ENCODE data around the gene FRMD4A. TPM values are rescaled to one million over a fixed set of nuclear protein-coding genes. Genes with fewer than 3 reads are reported as not detected.

The FRMD4A gene
- total RNA-seq, 2 donors from 2014 or later, result 8.6 to 10.2 TPM

- Histone ChIP-seq H3K4me1 (no peaks in the 10 kb centered on the region), H3K27me3 (no peaks in the 10 kb centered on the region), H3K27ac (no peak overlapping the region), H3K4me3 (no peak overlapping the region), H3K9ac (ENCODE audit: low read depth in 2 of 2, low read length in 2 of 2) (no peak overlapping the region), H3K9me3 (no peaks in the 10 kb centered on the region), H3K36me3 (no peaks in the 10 kb centered on the region)
- DNase-seq, result no peak
- intact Hi-C loops (cut with DNase I), result no loop called here
- no peak for TF ChIP-seq CTCF (IDR thresholded peaks at IDR 0.05)
Observed at GRCh38 chr10:14262836-14263425, 67.8 kb downstream of the FRMD4A start.

GRCh38 chr10:14261336-14261735 is 69.4 kb downstream of the FRMD4A start:
- no peak overlapping the region for H3K27ac ChIP-seq
- no peaks in the 10 kb centered on the region for H3K36me3 ChIP-seq
- H3K9me3 ChIP-seq, result no peaks in the 10 kb centered on the region
- intact Hi-C loops (cut with DNase I), result no loop called here
- no peak for TF ChIP-seq CTCF (IDR thresholded peaks at IDR 0.05)
- no peaks in the 10 kb centered on the region for H3K4me1 ChIP-seq
- H3K4me3 ChIP-seq, result no peak overlapping the region
- no peak overlapping the region for H3K9ac ChIP-seq (ENCODE audit: low read depth in 2 of 2, low read length in 2 of 2)
- no peaks in the 10 kb centered on the region for H3K27me3 ChIP-seq
- DNase-seq, result no peak

GRCh38 chr10:14259696-14260566 is 70.8 kb downstream of the FRMD4A start:
- H3K9me3 ChIP-seq, result no peaks in the 10 kb centered on the region
- no peaks in the 10 kb centered on the region for H3K27me3 ChIP-seq
- H3K9ac ChIP-seq (ENCODE audit: low read depth in 2 of 2, low read length in 2 of 2), result no peak overlapping the region
- H3K36me3 ChIP-seq, result no peaks in the 10 kb centered on the region
- no peak overlapping the region for H3K4me3 ChIP-seq
- no peak for DNase-seq
- no peak overlapping the region for H3K27ac ChIP-seq
- intact Hi-C loops (cut with DNase I), result no loop called here
- TF ChIP-seq CTCF (IDR thresholded peaks at IDR 0.05), result no peak
- no peaks in the 10 kb centered on the region for H3K4me1 ChIP-seq

- no peak for DNase-seq
- no peaks in the 10 kb centered on the region for H3K27me3 ChIP-seq
- no peaks in the 10 kb centered on the region for H3K9me3 ChIP-seq
- TF ChIP-seq CTCF (IDR thresholded peaks at IDR 0.05), result no peak
- H3K9ac ChIP-seq (ENCODE audit: low read depth in 2 of 2, low read length in 2 of 2), result no peak overlapping the region
- H3K4me3 ChIP-seq, result no peak overlapping the region
- H3K27ac ChIP-seq, result no peak overlapping the region
- H3K4me1 ChIP-seq, result no peaks in the 10 kb centered on the region
- no peaks in the 10 kb centered on the region for H3K36me3 ChIP-seq
- intact Hi-C loops (cut with DNase I), result no loop called here
Observed at GRCh38 chr10:14254368-14254767, 76.4 kb downstream of the FRMD4A start.

- Histone ChIP-seq H3K9me3 (no peaks in the 10 kb centered on the region), H3K27me3 (no peaks in the 10 kb centered on the region), H3K4me3 (no peak overlapping the region), H3K36me3 (no peaks in the 10 kb centered on the region), H3K9ac (ENCODE audit: low read depth in 2 of 2, low read length in 2 of 2) (no peak overlapping the region), H3K27ac (no peak overlapping the region), H3K4me1 (no peaks in the 10 kb centered on the region)
- TF ChIP-seq CTCF (IDR thresholded peaks at IDR 0.05), result no peak
- intact Hi-C loops (cut with DNase I), result no loop called here
- DNase-seq, result no peak
Observed at GRCh38 chr10:14253711-14254110, 77.0 kb downstream of the FRMD4A start.
